H9 (cell line): Measurements from ENCODE around the gene KCNK16. TPM values are rescaled to one million over a fixed set of nuclear protein-coding genes. Genes with fewer than 3 reads are reported as not detected.

Experiments used
- DNase-seq: peaks from one replicate; pipeline ENCODE4 v3.0.0-alpha.2; 2017
- H2AFZ ChIP-seq: one replicate; pipeline ENCODE4 v1.6.1; 2013; ENCODE audit warnings: mild to moderate bottlenecking, low read length, control low read depth, moderate library complexity
- H2AK5ac ChIP-seq: 2 replicates; pipeline ENCODE4 v1.6.1; 2013; ENCODE audit warnings: low read length, control low read depth, mixed read lengths; ENCODE audit not compliant: insufficient read length
- H2BK120ac ChIP-seq: one replicate; pipeline ENCODE4 v1.6.1; 2013; ENCODE audit warnings: low read depth, mild to moderate bottlenecking, low read length, control low read depth, inconsistent platforms; ENCODE audit not compliant: poor library complexity, severe bottlenecking
- H2BK12ac ChIP-seq: 2 replicates; pipeline ENCODE4 v1.6.1; 2013; ENCODE audit warnings: low read length, control low read depth, mixed read lengths, low read depth; ENCODE audit not compliant: insufficient read length
- H2BK15ac ChIP-seq: 2 replicates; pipeline ENCODE4 v1.6.1; 2013; ENCODE audit warnings: low read depth, low read length, control low read depth
- H2BK20ac ChIP-seq: one replicate; pipeline ENCODE4 v1.6.1; 2013; ENCODE audit warnings: low read depth, mild to moderate bottlenecking, low read length, control low read depth, inconsistent platforms; ENCODE audit not compliant: poor library complexity, severe bottlenecking
- H2BK5ac ChIP-seq: 2 replicates; pipeline ENCODE4 v1.6.1; 2013; ENCODE audit warnings: low read length, control low read depth, mixed read lengths; ENCODE audit not compliant: insufficient read length
- H3K14ac ChIP-seq: 2 replicates; pipeline ENCODE4 v1.6.1; 2013; ENCODE audit warnings: low read length, control low read depth; ENCODE audit not compliant: insufficient read depth
- H3K18ac ChIP-seq: 2 replicates; pipeline ENCODE4 v1.6.1; 2013; ENCODE audit warnings: low read depth, mild to moderate bottlenecking, mixed read lengths, low read length, control low read depth; ENCODE audit not compliant: insufficient read length
- H3K23ac ChIP-seq: 2 replicates; pipeline ENCODE4 v1.6.1; 2013; ENCODE audit warnings: low read length, control low read depth, mixed read lengths, low read depth; ENCODE audit not compliant: insufficient read length
- H3K23me2 ChIP-seq: 2 replicates; pipeline ENCODE4 v1.6.1; 2013; ENCODE audit warnings: low read depth, mild to moderate bottlenecking, mixed read lengths, low read length, control low read depth; ENCODE audit not compliant: insufficient read length, poor library complexity, severe bottlenecking
- H3K27ac ChIP-seq: 2 replicates; pipeline ENCODE4 v1.5.1; 2013; ENCODE audit warnings: low read length, control low read depth, mixed read lengths, low read depth; ENCODE audit not compliant: insufficient read length
- H3K27me3 ChIP-seq: 2 replicates; pipeline ENCODE4 v1.6.1; 2013; ENCODE audit warnings: low read length, control low read depth, inconsistent platforms; ENCODE audit not compliant: insufficient read depth
- H3K4ac ChIP-seq: 2 replicates; pipeline ENCODE4 v1.6.1; 2013; ENCODE audit warnings: low read depth, mild to moderate bottlenecking, control low read depth, inconsistent platforms, low read length, moderate library complexity
- H3K4me1 ChIP-seq: 2 replicates; pipeline ENCODE4 v1.6.1; 2013; ENCODE audit warnings: low read length, control low read depth, inconsistent platforms; ENCODE audit not compliant: insufficient read depth
- H3K4me2 ChIP-seq: 2 replicates; pipeline ENCODE4 v1.6.1; 2013; ENCODE audit warnings: low read length, control low read depth, mixed read lengths; ENCODE audit not compliant: insufficient read length, insufficient read depth
- H3K56ac ChIP-seq: 2 replicates; pipeline ENCODE4 v1.6.1; 2013; ENCODE audit warnings: low read depth, mild to moderate bottlenecking, mixed read lengths, low read length, control low read depth; ENCODE audit not compliant: insufficient read length
- H3K79me1 ChIP-seq: 2 replicates; pipeline ENCODE4 v1.6.1; 2013; ENCODE audit warnings: low read depth, mild to moderate bottlenecking, moderate library complexity, low read length, control low read depth, inconsistent platforms; ENCODE audit not compliant: insufficient read depth, poor library complexity, severe bottlenecking
- H3K79me2 ChIP-seq: 2 replicates; pipeline ENCODE4 v1.6.1; 2013; ENCODE audit warnings: low read length, control low read depth, inconsistent platforms; ENCODE audit not compliant: insufficient read depth
- H3K9ac ChIP-seq: 2 replicates; pipeline ENCODE4 v1.6.1; 2013; ENCODE audit warnings: low read length, control low read depth, mixed read lengths; ENCODE audit not compliant: insufficient read length; ENCODE audit errors: extremely low read depth
- H3K9me3 ChIP-seq: one replicate; pipeline ENCODE4 v1.6.1; 2013; ENCODE audit warnings: low read depth, low read length, inconsistent platforms; ENCODE audit not compliant: control insufficient read depth
- H3T11ph ChIP-seq: one replicate; pipeline ENCODE4 v1.6.1; 2013; ENCODE audit warnings: mild to moderate bottlenecking, low read length, control low read depth, inconsistent platforms
- H4K20me1 ChIP-seq: one replicate; pipeline ENCODE4 v1.6.1; 2013; ENCODE audit not compliant: control insufficient read depth, insufficient read length, insufficient read depth
- H4K5ac ChIP-seq: 2 replicates; pipeline ENCODE4 v1.6.1; 2013; ENCODE audit warnings: low read depth, mild to moderate bottlenecking, mixed read lengths, low read length, control low read depth; ENCODE audit not compliant: insufficient read length
- H4K8ac ChIP-seq: replicated peaks from 2 replicates; pipeline ENCODE4 v1.6.1; 2013; ENCODE audit warnings: low read length, control low read depth, mixed read lengths, low read depth; ENCODE audit not compliant: insufficient read length
- H4K91ac ChIP-seq: 2 replicates; pipeline ENCODE4 v1.6.1; 2013; ENCODE audit warnings: low read depth, mild to moderate bottlenecking, moderate library complexity, mixed read lengths, low read length, control low read depth; ENCODE audit not compliant: insufficient read length
- H3K27ac Mint-ChIP-seq, 3 experiments: 2 replicates in 2 of 3; 3 replicates in 1 of 3; pipeline ENCODE4 v1.8.0; 2020 to 2021; ENCODE audit warnings: mixed read lengths in 3 of 3, mild to moderate bottlenecking in 1 of 3, moderate library complexity in 1 of 3
- H3K27me3 Mint-ChIP-seq: 2 replicates; pipeline ENCODE4 v1.8.0; 2021; ENCODE audit warnings: low read depth, mild to moderate bottlenecking, moderate library complexity, mixed read lengths
- H3K36me3 Mint-ChIP-seq, 3 experiments: 2 replicates in 2 of 3; 3 replicates in 1 of 3; pipeline ENCODE4 v1.8.0; 2020 to 2021; ENCODE audit warnings: low read depth in 3 of 3, mixed read lengths in 3 of 3; ENCODE audit not compliant: insufficient read depth in 1 of 3
- H3K4me1 Mint-ChIP-seq, 2 experiments: 2 replicates each; pipeline ENCODE4 v1.8.0; 2020; ENCODE audit warnings: mixed read lengths in 2 of 2
- H3K4me3 Mint-ChIP-seq, 2 experiments: 2 replicates in 1 of 2; 3 replicates in 1 of 2; pipeline ENCODE4 v1.8.0; 2020 to 2021; ENCODE audit warnings: mild to moderate bottlenecking in 2 of 2, mixed read lengths in 2 of 2, moderate library complexity in 1 of 2
- H3K9me3 Mint-ChIP-seq, 2 experiments: 2 replicates in 1 of 2; 3 replicates in 1 of 2; pipeline ENCODE4 v1.8.0; 2020; ENCODE audit warnings: mild to moderate bottlenecking in 2 of 2, mixed read lengths in 2 of 2, moderate library complexity in 1 of 2
- CTCF ChIP-seq: fragments of 200-600 bp; sonication (generic); conservative IDR thresholded peaks from 3 replicates; pipeline ENCODE4 v1.8.0; 2021; ENCODE audit warnings: antibody characterized with exemption, mild to moderate bottlenecking
- WGBS: extraction: QIAGEN DNeasy Blood & Tissue Kit; methylation state at CpG from one replicate; pipeline ENCODE4 v1.1.7; 2013; ENCODE audit warnings: missing lambda C conversion rate, low lambda C conversion rate, mixed read lengths; ENCODE audit not compliant: insufficient read length; ENCODE audit errors: extremely low coverage; 5-methylcytosine and 5-hydroxymethylcytosine counted together
- total RNA-seq: library from RNA; stranded (reverse); gene quantifications from 2 replicates; pipeline ENCODE4 v1.2.1, GENCODE V29; 2021

Gene KCNK16
- total RNA-seq, 1 experiment from 2014 or later: not detected

- WGBS: no CpG with 5 or more reads among the region's 7 CpGs
Observed at GRCh38 chr6:39333644-39334438, 11.3 kb upstream of the KCNK16 start.

More at GRCh38 chr6:39333644-39334438, 11.3 kb upstream of the KCNK16 start:
- H3K4me1 Mint-ChIP-seq: peaks cover 2 to 13% of the 10 kb centered on the region in 2 experiments
- H2BK20ac ChIP-seq: no peak overlapping the region
- no peaks in the 10 kb centered on the region for H4K20me1 ChIP-seq
- H3K27me3 Mint-ChIP-seq: peaks cover 20% of the 10 kb centered on the region
- no peak overlapping the region for H3K27ac ChIP-seq
- H3K4me3 Mint-ChIP-seq: no peak overlapping the region
- H2BK120ac ChIP-seq: no peak overlapping the region
- no peaks in the 10 kb centered on the region for H3K23me2 ChIP-seq
- no peaks in the 10 kb centered on the region for H3K79me1 ChIP-seq
- no peak overlapping the region for H3K18ac ChIP-seq
- no peak overlapping the region; the same call in 1 of the 2 replicates for H3K14ac ChIP-seq
- H2AK5ac ChIP-seq: no peak overlapping the region
- no peak overlapping the region for H4K5ac ChIP-seq
- no peak for DNase-seq
- no peak overlapping the region for H3K27ac Mint-ChIP-seq
- H3K27me3 ChIP-seq: no peaks in the 10 kb centered on the region
- no peak overlapping the region for H3K56ac ChIP-seq
- H3K9me3 ChIP-seq: no peaks in the 10 kb centered on the region
- no peak overlapping the region for H4K8ac ChIP-seq
- H3K79me2 ChIP-seq: no peaks in the 10 kb centered on the region
- no peak overlapping the region for H4K91ac ChIP-seq
- H3K9ac ChIP-seq: no peak overlapping the region
- H3K4ac ChIP-seq: no peak overlapping the region
- no peak overlapping the region for H3K23ac ChIP-seq
- no peak overlapping the region for H2BK15ac ChIP-seq
- H2AFZ ChIP-seq: no peak overlapping the region
- H3K4me1 ChIP-seq: no peaks in the 10 kb centered on the region
- no peak overlapping the region for H2BK12ac ChIP-seq
- no peaks in the 10 kb centered on the region for H3K36me3 Mint-ChIP-seq
- TF ChIP-seq CTCF: no peak
- no peaks in the 10 kb centered on the region for H3K9me3 Mint-ChIP-seq
- no peak overlapping the region for H2BK5ac ChIP-seq
- H3T11ph ChIP-seq: no peak overlapping the region
- no peak overlapping the region for H3K4me2 ChIP-seq
